ENCODE measurements around the gene C19orf25. TPM values are rescaled to one million over a fixed set of nuclear protein-coding genes. Genes with fewer than 3 reads are reported as not detected.

C19orf25 gene
- total and polyA plus RNA-seq, 9 of the 15 experiments (the other 6 are each of a cell fraction or from before 2014, with no cell fraction given) = 0.79 to 96.0 (median 36.1) TPM

DNA sequence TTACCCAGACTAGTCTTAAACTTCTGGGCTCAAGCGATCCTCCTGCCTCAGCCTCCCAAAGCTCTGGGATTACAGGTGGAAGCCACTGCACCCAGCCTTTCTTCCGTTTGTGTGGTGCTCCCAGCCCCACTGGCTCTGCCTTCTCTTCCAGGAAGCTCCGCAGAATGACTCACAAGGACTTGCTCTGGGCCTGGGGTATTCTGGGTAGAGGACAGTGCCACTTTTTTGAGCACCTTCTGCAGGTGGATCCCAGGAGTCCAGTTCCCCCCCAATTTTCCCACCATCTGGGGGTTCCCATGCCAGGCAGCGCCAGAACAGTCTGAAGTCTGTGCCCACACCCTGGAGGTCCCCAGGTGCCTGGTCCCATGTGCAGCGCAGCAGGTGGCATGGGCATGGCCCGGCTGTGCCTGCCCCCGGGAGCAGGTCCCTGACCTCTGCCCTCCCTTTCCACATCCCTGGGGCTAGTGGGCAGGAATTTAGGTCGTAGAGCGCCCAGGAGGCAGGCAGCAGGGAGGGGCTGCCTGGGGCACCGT, 13.5 kb upstream of the C19orf25 start (continued):
- TF ChIP-seq, protein P1, sequence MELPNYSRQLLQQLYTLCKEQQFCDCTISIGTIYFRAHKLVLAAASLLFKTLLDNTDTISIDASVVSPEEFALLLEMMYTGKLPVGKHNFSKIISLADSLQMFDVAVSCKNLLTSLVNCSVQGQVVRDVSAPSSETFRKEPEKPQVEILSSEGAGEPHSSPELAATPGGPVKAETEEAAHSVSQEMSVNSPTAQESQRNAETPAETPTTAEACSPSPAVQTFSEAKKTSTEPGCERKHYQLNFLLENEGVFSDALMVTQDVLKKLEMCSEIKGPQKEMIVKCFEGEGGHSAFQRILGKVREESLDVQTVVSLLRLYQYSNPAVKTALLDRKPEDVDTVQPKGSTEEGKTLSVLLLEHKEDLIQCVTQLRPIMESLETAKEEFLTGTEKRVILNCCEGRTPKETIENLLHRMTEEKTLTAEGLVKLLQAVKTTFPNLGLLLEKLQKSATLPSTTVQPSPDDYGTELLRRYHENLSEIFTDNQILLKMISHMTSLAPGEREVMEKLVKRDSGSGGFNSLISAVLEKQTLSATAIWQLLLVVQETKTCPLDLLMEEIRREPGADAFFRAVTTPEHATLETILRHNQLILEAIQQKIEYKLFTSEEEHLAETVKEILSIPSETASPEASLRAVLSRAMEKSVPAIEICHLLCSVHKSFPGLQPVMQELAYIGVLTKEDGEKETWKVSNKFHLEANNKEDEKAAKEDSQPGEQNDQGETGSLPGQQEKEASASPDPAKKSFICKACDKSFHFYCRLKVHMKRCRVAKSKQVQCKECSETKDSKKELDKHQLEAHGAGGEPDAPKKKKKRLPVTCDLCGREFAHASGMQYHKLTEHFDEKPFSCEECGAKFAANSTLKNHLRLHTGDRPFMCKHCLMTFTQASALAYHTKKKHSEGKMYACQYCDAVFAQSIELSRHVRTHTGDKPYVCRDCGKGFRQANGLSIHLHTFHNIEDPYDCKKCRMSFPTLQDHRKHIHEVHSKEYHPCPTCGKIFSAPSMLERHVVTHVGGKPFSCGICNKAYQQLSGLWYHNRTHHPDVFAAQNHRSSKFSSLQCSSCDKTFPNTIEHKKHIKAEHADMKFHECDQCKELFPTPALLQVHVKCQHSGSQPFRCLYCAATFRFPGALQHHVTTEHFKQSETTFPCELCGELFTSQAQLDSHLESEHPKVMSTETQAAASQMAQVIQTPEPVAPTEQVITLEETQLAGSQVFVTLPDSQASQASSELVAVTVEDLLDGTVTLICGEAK (IDR thresholded peaks at IDR 0.05) = no peak
- TF ChIP-seq, protein P1 (CRISPR knock-in tag; IDR thresholded peaks at IDR 0.05) = no peak
- TF ChIP-seq IFI16 (CRISPR knock-in tag; IDR thresholded peaks at IDR 0.05) (no peak), TEAD1 (CRISPR knock-in tag; IDR thresholded peaks at IDR 0.05) (no peak), ZSCAN32 (CRISPR knock-in tag; IDR thresholded peaks at IDR 0.05) (no peak), SMARCA5 (IDR thresholded peaks at IDR 0.05) (no peak), MXD1 (CRISPR knock-in tag; IDR thresholded peaks at IDR 0.05; ENCODE audit: borderline replicate concordance, poor library complexity, severe bottlenecking) (no peak), ELF1 (tag; IDR thresholded peaks at IDR 0.05) (no peak), FOXP1 (CRISPR knock-in tag; IDR thresholded peaks at IDR 0.05) (no peak), ATF4 (CRISPR knock-in tag; IDR thresholded peaks at IDR 0.05) (no peak), LEF1 (IDR thresholded peaks at IDR 0.05) (no peak), ZNF263 (CRISPR knock-in tag; IDR thresholded peaks at IDR 0.05; ENCODE audit: borderline replicate concordance) (peak; percentile 92), HIVEP1 (CRISPR knock-in tag; IDR thresholded peaks at IDR 0.05) (no peak), MCM3 (IDR thresholded peaks at IDR 0.05) (no peak), ZNF395 (CRISPR knock-in tag; IDR thresholded peaks at IDR 0.05) (peak; percentile 52; the same call in 1 of the 2 replicates)
- TF ChIP-seq, protein P2, sequence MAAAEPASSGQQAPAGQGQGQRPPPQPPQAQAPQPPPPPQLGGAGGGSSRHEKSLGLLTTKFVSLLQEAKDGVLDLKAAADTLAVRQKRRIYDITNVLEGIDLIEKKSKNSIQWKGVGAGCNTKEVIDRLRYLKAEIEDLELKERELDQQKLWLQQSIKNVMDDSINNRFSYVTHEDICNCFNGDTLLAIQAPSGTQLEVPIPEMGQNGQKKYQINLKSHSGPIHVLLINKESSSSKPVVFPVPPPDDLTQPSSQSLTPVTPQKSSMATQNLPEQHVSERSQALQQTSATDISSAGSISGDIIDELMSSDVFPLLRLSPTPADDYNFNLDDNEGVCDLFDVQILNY (CRISPR knock-in tag; IDR thresholded peaks at IDR 0.05) = no peak

Measured in K562 (cell line).